ENCODE measurements around the gene GGT5.
"Not testable (repeated sequence)": the region's sequence is repeated elsewhere in the genome, so short reads cannot be mapped to it uniquely, and the experiment has no call there.

DNA sequence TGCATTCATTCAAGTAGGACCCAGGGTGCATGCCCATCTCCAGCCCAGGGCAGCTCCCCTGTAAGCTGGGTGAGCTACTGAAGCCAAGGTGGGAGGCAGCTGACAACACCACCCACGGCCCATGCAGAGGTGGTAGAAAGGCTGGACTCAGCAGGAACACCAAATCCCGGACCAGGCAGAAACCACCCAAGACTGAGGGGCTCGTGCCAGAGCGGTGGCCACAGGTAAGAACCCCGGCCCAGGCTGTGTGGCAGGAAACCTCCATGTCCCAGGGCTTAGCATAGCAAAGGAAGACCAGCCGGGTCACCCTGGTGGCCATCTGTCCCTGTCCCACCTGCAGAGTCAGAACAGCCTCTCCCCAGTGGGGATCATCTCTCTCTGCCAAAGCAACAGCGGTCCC is 11.9 kb upstream of the GGT5 start:
- TF ChIP-seq, protein P1, sequence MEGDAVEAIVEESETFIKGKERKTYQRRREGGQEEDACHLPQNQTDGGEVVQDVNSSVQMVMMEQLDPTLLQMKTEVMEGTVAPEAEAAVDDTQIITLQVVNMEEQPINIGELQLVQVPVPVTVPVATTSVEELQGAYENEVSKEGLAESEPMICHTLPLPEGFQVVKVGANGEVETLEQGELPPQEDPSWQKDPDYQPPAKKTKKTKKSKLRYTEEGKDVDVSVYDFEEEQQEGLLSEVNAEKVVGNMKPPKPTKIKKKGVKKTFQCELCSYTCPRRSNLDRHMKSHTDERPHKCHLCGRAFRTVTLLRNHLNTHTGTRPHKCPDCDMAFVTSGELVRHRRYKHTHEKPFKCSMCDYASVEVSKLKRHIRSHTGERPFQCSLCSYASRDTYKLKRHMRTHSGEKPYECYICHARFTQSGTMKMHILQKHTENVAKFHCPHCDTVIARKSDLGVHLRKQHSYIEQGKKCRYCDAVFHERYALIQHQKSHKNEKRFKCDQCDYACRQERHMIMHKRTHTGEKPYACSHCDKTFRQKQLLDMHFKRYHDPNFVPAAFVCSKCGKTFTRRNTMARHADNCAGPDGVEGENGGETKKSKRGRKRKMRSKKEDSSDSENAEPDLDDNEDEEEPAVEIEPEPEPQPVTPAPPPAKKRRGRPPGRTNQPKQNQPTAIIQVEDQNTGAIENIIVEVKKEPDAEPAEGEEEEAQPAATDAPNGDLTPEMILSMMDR (IDR thresholded peaks at IDR 0.05; ENCODE audit: low read depth, low read length, poor library complexity, severe bottlenecking), result not testable (repeated sequence)
- not testable (repeated sequence) for TF ChIP-seq EZH2phosphoT487 (IDR thresholded peaks at IDR 0.05; ENCODE audit: borderline replicate concordance, low read length)
